T-helper 9 cell (primary cell): ENCODE results near the gene RGL3.
"Not testable (repeated sequence)": the region's sequence is repeated elsewhere in the genome, so short reads cannot be mapped to it uniquely, and the experiment has no call there.

Experiments used
- DNase-seq: peaks from one replicate; pipeline ENCODE4 v3.0.0-alpha.2; 2020

The RGL3 gene

DNA sequence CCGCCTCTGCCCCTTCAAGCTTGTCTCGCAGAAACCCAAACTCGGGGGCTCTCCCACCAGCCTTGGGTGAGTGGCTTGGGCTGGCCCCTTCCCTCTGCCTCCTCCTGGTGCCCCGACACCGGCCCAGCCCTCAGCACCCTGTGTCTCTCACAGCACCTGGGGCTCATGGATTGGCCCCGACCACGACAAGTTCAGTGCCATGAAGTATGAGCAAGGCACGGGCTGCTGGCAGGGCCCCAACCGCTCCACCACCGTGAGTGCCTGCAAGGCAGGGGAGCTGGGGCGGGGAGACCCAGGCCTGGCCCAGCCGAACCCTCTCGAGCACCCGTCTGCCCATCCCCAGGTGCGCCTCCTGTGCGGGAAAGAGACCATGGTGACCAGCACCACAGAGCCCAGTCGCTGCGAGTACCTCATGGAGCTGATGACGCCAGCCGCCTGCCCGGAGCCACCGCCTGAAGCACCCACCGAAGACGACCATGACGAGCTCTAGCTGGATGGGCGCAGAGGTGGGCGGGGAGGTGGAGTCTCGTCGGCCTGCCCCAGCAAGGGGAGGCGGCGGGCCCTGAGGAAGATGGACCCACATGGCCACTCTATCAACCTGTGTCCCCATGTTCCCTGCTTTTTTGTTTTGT, 29.9 kb upstream of the RGL3 start:
- no peak for DNase-seq

DNA sequence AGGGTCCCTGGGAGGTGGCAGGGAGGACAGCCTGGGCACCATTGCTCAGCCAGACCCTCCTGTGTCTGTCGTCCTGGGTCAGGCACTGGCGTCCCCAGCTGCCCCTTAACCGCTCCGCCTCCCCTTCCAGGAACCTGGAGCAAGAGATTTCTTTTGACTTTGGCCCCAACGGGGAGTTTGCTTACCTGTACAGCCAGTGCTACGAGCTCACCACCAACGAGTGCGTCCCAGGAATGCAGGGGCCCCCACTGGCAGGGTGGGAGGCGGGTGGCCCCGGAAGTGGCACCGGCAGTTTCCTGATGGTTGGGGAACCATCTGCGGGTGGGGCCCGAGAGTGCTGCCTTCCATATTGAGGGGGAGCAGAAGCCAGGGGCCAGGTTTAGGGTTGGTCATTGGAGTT, 29.3 kb upstream of the RGL3 start:
- no peak for DNase-seq

DNA sequence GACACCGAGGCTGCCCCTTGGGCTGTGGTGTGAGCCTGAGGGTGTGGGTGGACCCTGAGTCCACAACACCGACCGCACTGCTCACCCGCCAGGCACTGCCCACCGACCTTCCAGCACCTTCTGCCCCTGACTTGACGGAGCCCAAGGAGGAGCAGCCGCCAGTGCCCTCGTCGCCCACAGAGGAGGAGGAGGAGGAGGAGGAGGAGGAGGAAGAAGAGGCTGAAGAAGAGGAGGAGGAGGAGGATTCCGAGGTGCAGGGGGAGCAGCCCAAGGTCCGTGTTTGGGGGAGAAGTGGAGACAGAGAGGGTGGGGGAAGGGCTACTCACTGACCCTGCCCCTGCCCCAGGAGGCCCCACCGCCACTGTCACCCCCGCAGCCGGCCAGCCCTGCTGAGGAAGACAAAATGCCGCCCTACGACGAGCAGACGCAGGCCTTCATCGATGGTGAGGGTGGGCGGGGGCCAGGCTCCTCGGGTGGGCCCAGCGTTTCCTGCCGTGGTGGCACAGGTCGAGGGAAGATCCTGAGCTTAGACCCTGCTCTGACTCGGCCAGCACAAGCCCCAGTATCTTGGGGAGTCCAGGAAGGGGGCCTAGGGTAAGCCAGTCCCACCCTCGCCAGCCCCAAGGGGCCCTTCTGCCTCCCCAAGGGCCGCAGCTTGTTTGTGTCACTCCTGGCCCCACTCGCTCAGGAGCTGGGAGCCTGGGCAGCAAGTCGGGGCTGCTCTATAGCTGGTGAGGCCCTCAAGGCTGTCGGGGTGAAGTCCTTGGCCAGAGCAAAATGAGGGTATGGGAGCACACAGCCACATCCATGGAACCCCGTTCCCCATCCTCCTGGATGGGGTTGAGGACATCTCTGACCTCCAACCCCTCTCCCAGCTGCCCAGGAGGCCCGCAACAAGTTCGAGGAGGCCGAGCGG, 28.5 kb upstream of the RGL3 start:
- DNase-seq: no peak

DNA sequence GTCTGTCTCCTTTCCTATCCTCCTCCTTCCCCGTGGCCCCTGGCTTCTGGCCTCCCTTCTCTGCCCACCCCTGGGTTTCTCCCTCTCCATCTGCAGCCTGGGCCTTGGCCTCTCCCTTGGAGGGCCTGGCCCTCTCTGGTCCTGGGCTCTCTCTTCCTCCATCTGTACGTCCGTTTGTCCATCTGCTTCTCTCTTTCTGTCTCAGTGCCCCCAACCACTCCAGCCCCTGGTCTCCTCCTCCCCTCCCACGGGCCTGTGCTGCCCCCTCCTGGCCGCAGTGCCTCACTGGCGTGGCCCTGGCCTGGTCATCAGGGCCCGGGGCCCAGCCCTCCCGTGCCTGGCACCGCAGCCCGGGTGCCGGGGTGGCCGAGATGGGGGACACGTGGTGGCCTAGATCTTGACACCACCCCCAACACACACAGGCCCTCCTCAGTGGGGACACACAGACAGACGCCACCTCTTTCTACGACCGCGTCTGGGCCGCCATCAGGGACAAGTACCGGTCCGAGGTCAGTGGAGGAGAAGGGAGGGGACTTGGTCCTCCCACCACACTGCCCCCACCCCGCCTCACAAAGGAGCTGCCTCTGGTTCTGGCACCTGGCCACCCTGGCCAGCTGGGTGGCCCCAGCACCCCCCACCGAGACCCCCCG, 27.7 kb upstream of the RGL3 start:
- peak; percentile 49 for DNase-seq

DNA sequence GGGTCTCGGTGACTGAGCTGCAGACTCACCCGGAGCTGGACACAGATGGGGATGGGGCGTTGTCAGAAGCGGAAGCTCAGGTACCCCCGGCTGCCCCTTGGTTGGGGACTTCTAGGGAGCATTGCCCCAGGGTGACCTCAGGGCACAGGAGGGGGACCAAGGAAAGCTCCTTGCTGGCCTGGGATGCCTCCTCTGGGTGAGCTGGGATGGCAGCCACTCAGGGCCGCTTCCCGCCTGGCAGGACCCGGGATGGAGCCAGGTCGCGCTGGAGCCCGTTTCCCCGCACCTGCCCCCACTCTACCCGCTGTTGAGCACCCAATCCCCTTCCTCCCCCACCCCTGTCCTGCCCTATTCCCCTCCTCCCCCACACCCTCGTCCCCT, 27.1 kb upstream of the RGL3 start:
- no peak for DNase-seq

DNA sequence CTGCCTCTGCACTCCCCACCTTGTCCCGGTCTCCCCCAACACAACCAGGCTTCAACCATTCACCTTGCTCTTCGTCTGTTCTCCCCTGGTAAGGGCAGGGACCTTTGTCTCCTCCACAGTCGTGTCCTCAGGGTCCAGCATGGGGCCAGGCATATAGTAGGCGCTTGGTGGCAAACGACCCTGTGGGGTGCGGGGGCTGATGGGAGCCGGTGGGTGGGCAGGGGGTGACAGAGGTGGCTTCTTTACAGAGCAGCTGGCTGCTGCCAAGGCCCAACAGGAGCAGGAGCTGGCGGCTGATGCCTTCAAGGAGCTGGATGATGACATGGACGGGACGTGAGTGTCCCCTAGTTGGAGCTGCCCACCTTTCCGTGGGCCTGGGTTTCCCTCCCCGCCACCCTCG, 26.0 kb upstream of the RGL3 start:
- DNase-seq: no peak

DNA sequence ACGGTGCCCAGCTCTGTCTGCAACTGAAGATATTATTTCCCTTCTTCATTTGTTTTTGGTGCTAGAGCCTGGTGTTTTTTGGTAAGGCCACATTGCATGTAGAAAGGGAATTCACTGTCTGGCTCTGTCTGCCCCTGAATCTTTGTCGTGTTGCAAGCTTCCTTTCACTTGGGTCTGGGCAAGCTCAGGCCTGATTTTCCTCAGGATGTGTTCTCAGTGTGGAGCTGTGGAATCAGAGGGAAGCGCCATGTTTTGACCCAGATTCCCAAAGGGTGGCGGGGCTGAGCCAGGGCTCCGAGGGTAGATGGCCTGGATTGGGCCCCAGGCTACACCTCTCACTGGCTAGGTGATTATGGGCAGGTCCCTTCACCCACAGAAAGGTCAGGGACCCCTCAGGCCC, 24.9 kb upstream of the RGL3 start:
- no peak for DNase-seq

DNA sequence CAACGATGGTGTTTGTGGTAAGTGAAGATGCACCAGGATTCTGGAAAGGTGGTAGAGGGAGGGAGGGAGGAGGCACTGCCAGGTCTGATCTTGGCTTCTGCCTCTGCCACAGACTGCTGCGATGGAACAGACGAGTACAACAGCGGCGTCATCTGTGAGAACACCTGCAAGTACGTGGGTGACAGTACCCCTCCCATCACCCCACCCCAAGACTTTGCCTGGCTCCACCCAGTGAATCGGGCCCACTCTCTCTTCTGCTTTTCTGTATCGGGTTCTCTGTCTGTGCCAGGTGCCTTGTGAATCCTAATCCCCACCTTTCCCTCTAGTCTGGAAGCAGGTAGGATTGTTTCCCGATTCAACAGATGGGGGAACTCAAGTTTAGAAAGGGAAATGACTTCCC, 18.8 kb upstream of the RGL3 start:
- DNase-seq: no peak

DNA sequence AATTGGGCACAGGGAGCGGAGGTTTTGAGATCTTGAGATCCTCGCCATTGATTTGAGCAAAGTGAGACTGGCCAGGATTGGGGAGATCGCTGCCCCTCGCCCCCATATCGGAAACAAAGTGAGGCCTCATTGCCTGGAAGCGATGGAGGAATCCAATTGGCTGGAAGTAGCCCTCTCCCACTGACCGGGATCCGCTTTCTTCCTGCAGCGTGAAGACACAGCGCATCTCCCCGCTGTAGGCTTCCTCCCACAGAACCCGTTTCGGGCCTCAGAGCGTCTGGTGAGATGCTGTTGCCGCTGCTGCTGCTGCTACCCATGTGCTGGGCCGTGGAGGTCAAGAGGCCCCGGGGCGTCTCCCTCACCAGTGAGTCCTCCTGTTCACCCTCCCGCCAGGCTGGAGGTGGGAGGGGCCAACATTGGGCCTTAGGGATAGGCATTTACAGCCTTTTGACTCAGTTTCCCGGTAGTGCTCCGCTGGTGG, 16.8 kb upstream of the RGL3 start:
- no peak for DNase-seq

DNA sequence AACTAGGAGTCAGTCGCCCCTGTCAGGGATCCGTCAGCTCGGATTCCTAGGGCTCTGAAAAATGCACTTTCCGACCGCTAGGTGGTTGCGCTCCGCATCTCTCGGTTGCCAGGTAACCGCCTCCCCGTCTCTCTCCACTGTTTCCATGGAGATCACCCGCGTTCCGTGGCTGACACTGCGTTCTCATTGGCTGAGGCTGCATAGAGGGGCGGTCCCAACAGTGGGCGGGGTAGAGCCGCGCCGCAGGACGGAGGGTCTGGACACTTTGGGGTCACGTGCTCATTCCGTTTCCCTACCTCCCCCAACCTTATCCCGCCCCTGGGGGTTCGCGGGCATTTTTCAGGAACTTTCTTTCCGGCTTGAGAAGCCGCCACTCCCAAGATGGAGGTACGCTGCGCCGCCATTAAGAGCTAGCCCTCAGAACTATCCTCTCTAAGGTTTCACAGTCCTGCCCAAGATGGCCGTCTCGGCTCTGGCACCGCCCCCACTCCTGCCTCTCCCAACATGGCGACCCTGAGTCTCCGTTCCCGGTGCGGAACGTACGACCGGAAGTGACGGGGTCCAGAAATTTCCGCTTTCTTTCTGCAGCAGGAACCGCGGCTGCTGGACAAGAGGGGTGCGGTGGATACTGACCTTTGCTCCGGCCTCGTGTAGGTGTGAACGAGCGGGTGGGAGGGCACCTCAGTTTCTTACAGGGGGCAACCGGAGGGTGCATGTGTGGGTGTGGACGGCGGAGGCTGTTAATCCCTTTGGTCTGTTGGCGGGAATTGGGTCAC, 16.1 kb upstream of the RGL3 start, which contains the start of the genes ODAD3 and PRKCSH:
ODAD3 (minus strand) TSS at position 65 of the 776 bp plus-strand sequence. CDS start 105 bp downstream, outside the sequence.
PRKCSH (plus strand) TSS at position 579 of the 776 bp plus-strand sequence. CDS start 483 bp downstream, outside the sequence.
- DNase-seq: peak; percentile 92

DNA sequence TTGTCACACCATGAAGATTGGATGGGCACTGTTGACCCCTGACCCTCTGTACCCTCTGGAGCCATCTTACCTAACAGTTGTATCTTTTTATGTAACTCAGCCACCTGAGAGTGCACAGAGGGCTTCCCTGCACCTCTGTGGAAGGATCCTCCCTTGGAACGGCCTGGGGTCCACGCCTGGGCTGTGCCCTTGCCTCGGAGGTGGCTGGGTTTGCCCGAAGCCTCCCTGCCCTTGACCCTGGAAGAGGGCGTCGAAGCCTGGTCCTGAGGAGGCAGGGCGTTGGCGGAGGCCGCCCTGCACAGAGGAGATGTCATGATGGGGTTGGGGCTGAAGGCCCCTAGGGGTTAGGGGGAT, 15.6 kb upstream of the RGL3 start:
- DNase-seq: no peak

DNA sequence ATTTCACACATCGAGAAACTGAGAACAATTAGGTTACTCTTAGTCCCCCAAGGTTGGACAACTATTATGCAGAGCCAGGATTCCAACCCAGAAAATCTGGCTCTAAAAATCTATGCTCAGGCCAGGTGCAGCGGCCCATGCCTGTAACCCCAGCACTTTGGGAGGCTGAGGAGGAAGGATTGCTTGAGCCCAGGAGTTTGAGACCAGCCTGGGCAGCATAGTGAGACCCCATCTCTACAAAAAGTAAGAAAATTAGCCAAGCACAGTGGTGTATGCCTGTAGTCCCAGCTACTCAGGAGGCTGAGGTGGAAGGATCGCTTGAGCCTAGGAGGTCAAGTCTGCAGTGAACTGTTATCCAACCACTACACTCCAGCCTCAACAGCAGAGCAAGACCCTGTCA, 14.4 kb upstream of the RGL3 start:
- DNase-seq: not testable (repeated sequence)

DNA sequence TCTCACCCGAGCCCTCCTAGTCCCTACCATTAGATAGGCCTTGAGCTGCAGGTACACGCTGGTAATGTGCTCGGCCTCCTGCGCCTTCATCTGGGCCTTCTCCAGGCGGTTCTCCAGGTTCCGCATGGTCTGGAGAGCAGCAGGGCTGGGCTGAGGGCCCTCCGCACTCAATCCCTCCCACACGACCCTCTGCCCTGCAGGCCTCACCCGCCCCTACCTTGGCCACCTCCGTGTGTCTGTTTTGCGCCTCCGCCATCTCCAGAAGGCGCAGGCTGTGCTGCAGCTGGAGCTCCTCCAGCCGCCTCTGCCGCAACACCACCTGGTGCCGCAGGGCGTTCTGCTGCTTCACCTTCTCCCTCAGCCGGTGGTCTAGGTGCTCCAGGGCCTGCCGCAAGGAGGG, 7.5 kb upstream of the RGL3 start:
- DNase-seq: no peak

DNA sequence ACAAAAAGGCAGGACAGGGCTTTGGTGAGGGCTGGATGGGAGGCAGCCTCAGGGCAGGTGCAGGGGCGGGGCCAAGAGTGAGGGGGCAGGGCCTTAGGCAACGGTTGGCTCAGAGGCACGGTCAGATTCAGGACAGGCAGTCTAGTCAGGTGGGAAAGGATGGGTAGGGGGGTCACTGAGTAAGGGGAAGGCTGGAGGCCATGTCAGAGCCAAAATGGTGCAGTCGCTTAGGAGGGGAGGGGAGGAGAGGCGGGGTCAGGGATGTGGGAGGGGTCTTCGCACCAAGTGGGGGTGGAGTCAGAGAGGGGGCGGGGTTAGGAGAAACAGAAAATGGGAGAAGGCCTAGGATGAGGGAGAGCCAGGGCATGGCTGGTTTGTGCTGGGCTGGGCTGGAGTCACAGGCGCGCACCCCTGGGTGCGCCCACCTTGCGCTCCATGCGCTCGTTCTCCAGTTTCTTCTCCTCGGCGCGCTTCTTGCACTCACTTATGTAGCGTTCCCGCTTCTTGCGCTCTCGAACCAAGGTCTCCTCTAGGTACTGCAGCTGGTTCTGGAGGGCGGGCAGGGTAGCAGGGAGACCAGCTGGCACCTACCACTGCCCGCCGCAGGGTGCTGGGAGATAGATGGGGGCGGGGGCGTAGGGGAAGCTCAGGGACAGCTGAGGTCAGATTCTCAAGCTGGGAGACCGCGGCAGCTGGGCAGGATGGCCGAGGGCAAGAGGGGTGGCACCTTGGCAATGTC, 6.8 kb upstream of the RGL3 start:
- no peak for DNase-seq

DNA sequence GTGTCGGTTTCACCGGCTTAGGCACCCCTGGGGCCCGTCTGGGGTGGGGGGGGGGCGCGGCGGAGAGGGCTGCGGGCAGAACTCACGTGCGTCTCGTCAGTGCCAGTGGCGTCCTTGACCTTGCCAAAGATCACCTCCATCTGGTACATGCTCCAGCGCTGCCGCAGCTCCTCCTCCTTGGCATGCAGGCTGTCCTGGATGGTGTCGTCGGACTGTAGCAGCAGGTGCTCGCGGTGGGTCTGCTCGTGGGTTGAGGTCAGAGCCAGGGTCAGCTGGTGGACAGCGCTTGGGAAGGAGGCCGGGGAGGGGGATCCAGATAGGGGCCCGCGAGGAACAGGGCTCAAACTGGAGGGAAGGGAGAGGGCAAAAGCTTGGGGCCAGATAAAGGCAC, 4.7 kb upstream of the RGL3 start:
- DNase-seq: no peak

DNA sequence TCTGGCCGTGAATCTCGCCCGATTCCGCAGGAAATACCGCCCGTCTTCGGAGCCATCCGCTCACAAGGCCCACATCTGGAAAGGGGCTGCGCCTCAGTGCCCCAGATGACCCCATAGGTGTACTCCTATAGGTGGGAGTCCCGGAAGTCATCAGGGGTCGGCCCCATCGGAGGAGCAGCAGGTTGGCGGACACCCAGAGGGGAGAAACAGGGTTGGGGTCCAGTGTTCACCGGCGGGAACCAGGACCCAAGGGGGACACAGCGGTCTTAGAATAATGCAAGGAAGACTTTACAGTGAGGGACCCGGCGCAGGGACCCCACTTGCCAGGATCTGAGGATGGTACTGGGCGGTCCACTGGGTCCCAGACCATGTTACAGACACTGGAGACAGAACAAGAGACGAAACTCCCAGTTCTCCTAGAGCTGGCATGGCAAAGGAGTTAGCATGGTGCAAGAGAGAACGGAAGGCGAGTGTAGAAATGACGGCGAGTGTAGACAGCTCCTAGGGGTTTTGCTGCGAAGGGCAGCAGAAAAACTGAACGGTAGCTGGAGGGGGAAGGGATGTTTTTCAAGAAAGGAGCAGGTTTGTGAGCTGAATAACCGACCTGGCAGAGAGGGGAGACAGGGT, 4.2 kb upstream of the RGL3 start:
- no peak for DNase-seq

DNA sequence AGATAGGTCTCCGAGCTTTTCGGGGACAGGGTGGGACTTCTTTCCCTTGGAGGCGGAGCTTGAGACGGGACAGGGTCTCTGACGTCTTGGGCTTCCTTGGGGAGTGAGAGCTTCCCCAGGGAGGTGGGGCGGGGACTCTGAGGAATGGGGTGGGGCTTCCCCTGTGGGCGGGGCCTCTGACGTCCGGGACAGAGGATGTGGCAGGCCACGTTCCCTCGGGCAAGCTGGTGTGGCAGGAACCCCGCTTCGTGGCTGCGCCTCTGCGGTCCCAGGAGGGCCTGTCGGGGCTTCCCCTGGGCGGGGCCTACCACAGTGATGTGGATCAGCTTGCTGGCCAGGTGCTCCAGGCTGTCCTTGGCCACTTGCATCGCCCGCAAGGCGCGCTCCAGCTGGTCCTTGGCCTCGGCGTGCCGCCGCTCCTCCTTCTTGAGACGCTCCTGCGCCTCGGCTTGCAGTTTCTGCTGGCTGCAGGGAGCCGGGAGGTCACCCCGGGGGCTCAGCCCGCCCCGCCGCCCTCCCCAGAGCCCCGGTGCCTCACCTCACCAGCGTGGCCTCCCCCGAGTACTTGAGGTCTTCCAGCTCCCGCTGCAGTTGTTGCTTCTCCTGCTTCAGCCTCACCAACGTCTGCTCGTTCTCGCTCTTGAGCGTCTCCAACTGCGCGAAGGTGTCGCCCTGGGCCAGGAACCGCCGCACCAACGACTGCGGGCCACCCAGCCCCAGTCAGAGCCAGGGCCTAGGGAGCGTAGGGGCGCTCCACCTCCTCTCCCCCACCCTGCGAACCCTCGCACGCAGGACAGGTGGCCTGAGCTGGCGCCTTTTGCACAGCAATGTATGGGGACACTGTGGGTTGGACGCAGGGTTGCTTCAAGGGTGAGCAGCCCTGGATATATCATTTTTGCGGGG, 3.3 kb upstream of the RGL3 start:
- DNase-seq: peak; percentile 43

DNA sequence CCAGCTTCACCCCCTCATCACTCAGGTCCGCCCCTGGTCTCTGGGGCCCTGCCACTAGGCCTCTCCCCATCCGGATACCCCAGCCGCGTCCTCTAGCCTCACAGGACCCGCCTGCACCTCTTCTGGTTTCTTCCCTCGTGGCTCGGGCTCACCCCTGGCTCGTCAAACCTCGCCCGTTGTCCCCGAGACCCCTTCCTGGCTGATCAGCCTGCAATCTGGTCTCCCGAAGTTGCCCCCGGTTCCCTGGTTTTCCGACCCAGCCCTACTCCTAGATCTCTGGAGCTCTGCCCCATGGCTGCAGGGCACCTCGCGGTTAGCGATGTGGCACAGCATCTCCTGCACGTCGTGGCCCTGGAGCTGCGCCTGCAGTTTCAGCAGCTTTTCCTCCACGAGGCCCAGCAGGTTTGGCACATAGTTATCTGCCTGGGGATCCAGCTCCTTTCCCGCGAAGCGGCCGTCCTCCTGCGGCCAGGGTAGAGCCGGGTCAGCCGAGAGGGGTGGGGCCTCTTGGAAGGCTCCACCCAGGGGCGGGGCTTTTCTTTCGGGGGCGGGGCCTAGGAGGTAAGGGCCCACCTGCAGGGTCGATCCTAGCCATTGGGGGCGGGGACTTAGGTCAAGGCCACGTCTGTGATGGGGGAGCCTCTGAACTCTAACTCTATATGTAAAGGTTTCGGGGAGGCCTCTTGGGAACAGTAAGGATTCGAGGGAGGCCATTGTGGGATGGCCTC, 2.4 kb upstream of the RGL3 start:
- DNase-seq: no peak
